ENCODE results near the gene ANKRD37.

ANKRD37 gene

GRCh38 chr4:185416955-185417354, 20.3 kb downstream of the ANKRD37 start:
- peaks cover 60% of the 10 kb centered on the region for H3K36me3 Mint-ChIP-seq (ENCODE audit: low read depth)
- TF ChIP-seq CTCF (IDR thresholded peaks at IDR 0.05; ENCODE audit: unreplicated experiment in 3 of 3): no peak
- H3K9me3 Mint-ChIP-seq: no peaks in the 10 kb centered on the region
- H3K4me1 Mint-ChIP-seq: peaks cover 10% of the 10 kb centered on the region
- no peaks in the 10 kb centered on the region for H3K27me3 Mint-ChIP-seq (ENCODE audit: low read depth)
- no peak overlapping the region for H3K4me3 Mint-ChIP-seq
- H3K27ac Mint-ChIP-seq: peak overlapping the region in 1 of 3 experiments; percentile 85

- no peak for TF ChIP-seq CTCF (IDR thresholded peaks at IDR 0.05; ENCODE audit: unreplicated experiment in 3 of 3)
- peak overlapping the region in 2 of 3 experiments; percentile 14 to 33 for H3K4me3 Mint-ChIP-seq
- H3K4me1 Mint-ChIP-seq: peaks cover 32% of the 10 kb centered on the region
- peak overlapping the region in 2 of 3 experiments; percentile 18 to 30 for H3K27ac Mint-ChIP-seq
- H3K27me3 Mint-ChIP-seq (ENCODE audit: low read depth): no peaks in the 10 kb centered on the region
- H3K36me3 Mint-ChIP-seq (ENCODE audit: low read depth): peaks cover 33% of the 10 kb centered on the region
- no peaks in the 10 kb centered on the region for H3K9me3 Mint-ChIP-seq
Measured at GRCh38 chr4:185421366-185422124, 24.9 kb downstream of the ANKRD37 start.

GRCh38 chr4:185424905-185425646, 28.4 kb downstream of the ANKRD37 start:
- Mint-ChIP-seq H3K9me3 (no peaks in the 10 kb centered on the region), H3K27me3 (ENCODE audit: low read depth) (no peaks in the 10 kb centered on the region), H3K27ac (peak overlapping the region; percentile 92 to 98 (median 95)), H3K36me3 (ENCODE audit: low read depth) (peaks cover 11% of the 10 kb centered on the region), H3K4me3 (peak overlapping the region; percentile 86 to 90 (median 90)), H3K4me1 (peaks cover 32% of the 10 kb centered on the region)
- TF ChIP-seq CTCF (IDR thresholded peaks at IDR 0.05; ENCODE audit: unreplicated experiment in 3 of 3): no peak

- Mint-ChIP-seq H3K27ac (peak within 1 kb of the TSS; percentile 92 to 98 (median 95)), H3K36me3 (ENCODE audit: low read depth) (peaks cover 11% of the 10 kb centered on the region), H3K27me3 (ENCODE audit: low read depth) (no peaks in the 10 kb centered on the region), H3K4me1 (peaks cover 32% of the 10 kb centered on the region), H3K4me3 (peak within 1 kb of the TSS; percentile 86 to 90 (median 90)), H3K9me3 (no peaks in the 10 kb centered on the region)
- TF ChIP-seq CTCF (IDR thresholded peaks at IDR 0.05; ENCODE audit: unreplicated experiment in 3 of 3): no peak
Measured at GRCh38 chr4:185425647-185426352, 29.2 kb downstream of the ANKRD37 start, which contains the start of gene UFSP2. TSS of gene UFSP2 (minus strand) at chr4:185425964. CDS start at chr4:185425868, 96 bp downstream.

GRCh38 chr4:185426960-185427688, 30.5 kb downstream of the ANKRD37 start:
- peak overlapping the region in 1 of 3 experiments; percentile 37 for H3K27ac Mint-ChIP-seq
- H3K27me3 Mint-ChIP-seq (ENCODE audit: low read depth): no peaks in the 10 kb centered on the region
- H3K4me1 Mint-ChIP-seq: peaks cover 20% of the 10 kb centered on the region
- no peak for TF ChIP-seq CTCF (IDR thresholded peaks at IDR 0.05; ENCODE audit: unreplicated experiment in 3 of 3)
- peak overlapping the region; percentile 39 to 63 (median 50) for H3K4me3 Mint-ChIP-seq
- H3K36me3 Mint-ChIP-seq (ENCODE audit: low read depth): peaks cover under 1% of the 10 kb centered on the region
- no peaks in the 10 kb centered on the region for H3K9me3 Mint-ChIP-seq

Measured in nephron (organoid).